HEK293T (cell line): ENCODE results near the gene CDYL.

Experiments used
- ARNT ChIP-seq: fragments of 450-650 bp; IDR thresholded peaks from 2 replicates; pipeline ENCODE4 v1.6.1; 2017; ENCODE audit warnings: mild to moderate bottlenecking
- FOXA1 ChIP-seq: fragments of 450-650 bp; IDR thresholded peaks from 2 replicates; pipeline ENCODE4 v1.6.1; 2016; ENCODE audit warnings: mild to moderate bottlenecking
- FOXM1 ChIP-seq: fragments of 450-650 bp; IDR thresholded peaks from 2 replicates; pipeline ENCODE4 v1.6.1; 2017; ENCODE audit warnings: mild to moderate bottlenecking, borderline replicate concordance
- HDGF ChIP-seq: fragments of 450-650 bp; IDR thresholded peaks from 2 replicates; pipeline ENCODE4 v1.6.1; 2017; ENCODE audit warnings: antibody characterized with exemption, borderline replicate concordance
- NFRKB ChIP-seq: fragments of 450-650 bp; IDR thresholded peaks from 2 replicates; pipeline ENCODE4 v1.6.1; 2016; ENCODE audit warnings: mild to moderate bottlenecking, moderate library complexity
- SUZ12 ChIP-seq: fragments of 450-650 bp; IDR thresholded peaks from 2 replicates; pipeline ENCODE4 v1.6.1; 2016; ENCODE audit warnings: mild to moderate bottlenecking
- ZNF384 ChIP-seq: fragments of 450-650 bp; IDR thresholded peaks from 2 replicates; pipeline ENCODE4 v1.6.1; 2016

DNA sequence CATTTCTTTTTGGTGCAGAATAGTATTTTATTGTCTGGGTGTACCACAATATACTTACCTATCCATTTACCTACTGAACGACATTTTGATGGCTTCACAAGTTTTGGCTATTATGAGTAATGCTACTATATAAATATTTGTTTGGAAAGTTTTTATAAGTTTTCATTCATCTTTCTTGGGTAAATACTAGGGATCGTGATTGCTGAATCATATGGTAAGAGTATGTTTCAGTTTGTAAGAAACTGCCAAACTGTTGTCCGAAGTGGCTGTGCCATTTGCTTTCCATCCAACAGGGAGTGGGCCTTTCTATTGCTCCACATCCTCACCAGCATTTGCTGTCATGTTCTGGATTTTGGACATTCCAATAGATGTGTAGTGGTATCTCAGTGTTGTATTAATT is 104.2 kb downstream of the CDYL start:
- no peak for TF ChIP-seq ZNF384
- no peak for TF ChIP-seq SUZ12
- TF ChIP-seq FOXM1, result no peak
- no peak for TF ChIP-seq ARNT
- no peak for TF ChIP-seq NFRKB
- TF ChIP-seq HDGF, result no peak
- no peak for TF ChIP-seq FOXA1
